Astrocyte of the hippocampus (primary cell): Measurements from ENCODE around the gene MSH5.

Experiments used
- DNase-seq: peaks from one replicate; pipeline ENCODE4 v3.0.0; 2011; ENCODE audit warnings: low read depth, low spot score

MSH5 gene

GRCh38 chr6:31713465-31713864 is 26.3 kb upstream of the MSH5 start:
- no peak for DNase-seq

- no peak for DNase-seq
Observed at GRCh38 chr6:31713991-31714684, 25.7 kb upstream of the MSH5 start.

GRCh38 chr6:31715022-31715958 is 24.5 kb upstream of the MSH5 start, which contains the start of gene LY6G6D:
Gene LY6G6D (plus strand): TSS chr6:31715348. CDS start chr6:31715356, 8 bp downstream.
- DNase-seq = no peak

- DNase-seq = no peak
Observed at GRCh38 chr6:31717499-31718222, 22.1 kb upstream of the MSH5 start.

GRCh38 chr6:31718265-31718664 is 21.5 kb upstream of the MSH5 start:
- DNase-seq = no peak

- DNase-seq = no peak
Observed at GRCh38 chr6:31719001-31719400, 20.8 kb upstream of the MSH5 start.

GRCh38 chr6:31720196-31720770 is 19.5 kb upstream of the MSH5 start:
- DNase-seq = no peak

GRCh38 chr6:31721351-31722020 is 18.3 kb upstream of the MSH5 start, which contains the start of gene LY6G6C:
Gene LY6G6C (minus strand): TSS chr6:31721746. CDS start chr6:31721679, 67 bp downstream.
- DNase-seq = no peak

GRCh38 chr6:31722173-31722572 is 17.6 kb upstream of the MSH5 start:
- DNase-seq = no peak

GRCh38 chr6:31723245-31723979 is 16.4 kb upstream of the MSH5 start, which contains the start of gene MPIG6B:
Gene MPIG6B (plus strand): TSS chr6:31723373. CDS start chr6:31723384, 11 bp downstream.
- DNase-seq = no peak

GRCh38 chr6:31723980-31724691 is 15.7 kb upstream of the MSH5 start:
- DNase-seq = no peak

GRCh38 chr6:31725502-31726350 is 14.1 kb upstream of the MSH5 start:
- no peak for DNase-seq

- no peak for DNase-seq
Observed at GRCh38 chr6:31727034-31727716, 12.6 kb upstream of the MSH5 start.

GRCh38 chr6:31727717-31728671 is 11.8 kb upstream of the MSH5 start:
- no peak for DNase-seq

GRCh38 chr6:31728767-31729514 is 10.9 kb upstream of the MSH5 start, which contains the start of gene DDAH2:
Gene DDAH2 (minus strand): TSS chr6:31729299. CDS start chr6:31729161, 138 bp downstream.
- no peak for DNase-seq

- peak; percentile 93 for DNase-seq
Observed at GRCh38 chr6:31729515-31729978, 10.3 kb upstream of the MSH5 start.
